Measurements from ENCODE around the gene COX14. TPM values are rescaled to one million over a fixed set of nuclear protein-coding genes. Genes with fewer than 3 reads are reported as not detected.
A peak's percentile ranks its signal among the peaks of the same experiment; 100 is the strongest.

Gene COX14
- total RNA-seq, 2 donors from 2014 or later, result 90.1 to 91.3 TPM

GRCh38 chr12:50103351-50103750 is 8.7 kb upstream of the COX14 start:
- intact Hi-C loops (cut with DNase I, micrococcal nuclease), result no loop called here
- ATAC-seq, result no peak
- DNase-seq, result no peak

GRCh38 chr12:50103767-50104321 is 8.2 kb upstream of the COX14 start, which contains the start of gene GPD1:
Gene GPD1 (plus strand): TSS chr12:50104008. CDS start chr12:50104051, 43 bp downstream.
- intact Hi-C loops (cut with DNase I, micrococcal nuclease), result no loop called here
- DNase-seq (peak; percentile 72 to 83), ATAC-seq (peak; percentile 95)

GRCh38 chr12:50104417-50105366 is 7.3 kb upstream of the COX14 start:
- peak; percentile 41 for ATAC-seq
- intact Hi-C loops (cut with DNase I, micrococcal nuclease), result no loop called here

GRCh38 chr12:50105913-50106450 is 6.1 kb upstream of the COX14 start:
- DNase-seq, result no peak

More at GRCh38 chr12:50104417-50105366, 7.3 kb upstream of the COX14 start:
- no peak for DNase-seq

GRCh38 chr12:50106907-50107306 is 5.1 kb upstream of the COX14 start:
- intact Hi-C loops (cut with DNase I, micrococcal nuclease), result no loop called here
- ATAC-seq, result no peak
- no peak for DNase-seq

More at GRCh38 chr12:50105913-50106450, 6.1 kb upstream of the COX14 start:
- intact Hi-C loops (cut with DNase I, micrococcal nuclease), result no loop called here
- no peak for ATAC-seq

GRCh38 chr12:50107416-50108268 is 4.4 kb upstream of the COX14 start:
- ATAC-seq (no peak), DNase-seq (no peak)
- intact Hi-C loops (cut with DNase I, micrococcal nuclease), result no loop called here

GRCh38 chr12:50109319-50109718 is 2.7 kb upstream of the COX14 start:
- intact Hi-C loops (cut with DNase I, micrococcal nuclease), result no loop called here
- ATAC-seq, result no peak
- no peak for DNase-seq

GRCh38 chr12:50110127-50110761 is 1.8 kb upstream of the COX14 start:
- intact Hi-C loops (cut with DNase I, micrococcal nuclease), result no loop called here
- peak; percentile 56 for ATAC-seq
- peak; percentile 73 to 88 for DNase-seq

GRCh38 chr12:50110762-50111351 is 1.2 kb upstream of the COX14 start:
- ATAC-seq, result peak; percentile 48
- intact Hi-C loops (cut with DNase I, micrococcal nuclease), result no loop called here
- DNase-seq, result peak; percentile 72 to 86

GRCh38 chr12:50111395-50111692 is 692 bp upstream of the COX14 start:
- no peak for ATAC-seq
- no peak for DNase-seq
- intact Hi-C loops (cut with DNase I, micrococcal nuclease), result no loop called here

GRCh38 chr12:50112456-50113218 is 601 bp downstream of the COX14 start:
- ATAC-seq (peak; percentile 21), DNase-seq (no peak)
- intact Hi-C loops (cut with DNase I, micrococcal nuclease), result no loop called here

- intact Hi-C loops (cut with DNase I, micrococcal nuclease), result no loop called here
- no peak for ATAC-seq
- no peak for DNase-seq
These were observed 5.1 kb downstream of the COX14 start for GRCh38 chr12:50117057-50117622.

GRCh38 chr12:50119387-50119786 is 7.4 kb downstream of the COX14 start:
- DNase-seq (no peak), ATAC-seq (peak; percentile 38)
- intact Hi-C loops (cut with DNase I, micrococcal nuclease), result no loop called here

GRCh38 chr12:50120521-50120920 is 8.5 kb downstream of the COX14 start:
- intact Hi-C loops (cut with DNase I, micrococcal nuclease), result no loop called here
- ATAC-seq (peak; percentile 26), DNase-seq (no peak)

- intact Hi-C loops (cut with DNase I, micrococcal nuclease), result no loop called here
- DNase-seq (peak in 1 of 2 donors; percentile 41), ATAC-seq (peak; percentile 68)
These were observed 8.9 kb downstream of the COX14 start for GRCh38 chr12:50120953-50121352.

GRCh38 chr12:50121641-50122040 is 9.6 kb downstream of the COX14 start:
- ATAC-seq, result peak; percentile 87
- no peak for DNase-seq
- intact Hi-C loops (cut with DNase I, micrococcal nuclease), result no loop called here

GRCh38 chr12:50123203-50123602 is 11.2 kb downstream of the COX14 start:
- DNase-seq (no peak), ATAC-seq (no peak)
- intact Hi-C loops (cut with DNase I, micrococcal nuclease), result no loop called here

Measured in left colon (tissue), 2 donors.